ENCODE measurements around the gene KATNAL2. TPM values are rescaled to one million over a fixed set of nuclear protein-coding genes. Genes with fewer than 3 reads are reported as not detected.

The KATNAL2 gene, protein sequence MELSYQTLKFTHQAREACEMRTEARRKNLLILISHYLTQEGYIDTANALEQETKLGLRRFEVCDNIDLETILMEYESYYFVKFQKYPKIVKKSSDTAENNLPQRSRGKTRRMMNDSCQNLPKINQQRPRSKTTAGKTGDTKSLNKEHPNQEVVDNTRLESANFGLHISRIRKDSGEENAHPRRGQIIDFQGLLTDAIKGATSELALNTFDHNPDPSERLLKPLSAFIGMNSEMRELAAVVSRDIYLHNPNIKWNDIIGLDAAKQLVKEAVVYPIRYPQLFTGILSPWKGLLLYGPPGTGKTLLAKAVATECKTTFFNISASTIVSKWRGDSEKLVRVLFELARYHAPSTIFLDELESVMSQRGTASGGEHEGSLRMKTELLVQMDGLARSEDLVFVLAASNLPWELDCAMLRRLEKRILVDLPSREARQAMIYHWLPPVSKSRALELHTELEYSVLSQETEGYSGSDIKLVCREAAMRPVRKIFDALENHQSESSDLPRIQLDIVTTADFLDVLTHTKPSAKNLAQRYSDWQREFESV
- under 1 TPM; 0.38 to 0.92 (median 0.66) TPM for total RNA-seq (2021; fragmentation: NEBNext Ultra II Directional; extraction: Animal tissue kit (Norgen Biotek cat#: 25700))
- long read RNA-seq, partial matches to known transcripts = 0 of 2 reads
- long read RNA-seq, other reads (novel, unspliced or antisense) = 2 of 2 reads

DNA sequence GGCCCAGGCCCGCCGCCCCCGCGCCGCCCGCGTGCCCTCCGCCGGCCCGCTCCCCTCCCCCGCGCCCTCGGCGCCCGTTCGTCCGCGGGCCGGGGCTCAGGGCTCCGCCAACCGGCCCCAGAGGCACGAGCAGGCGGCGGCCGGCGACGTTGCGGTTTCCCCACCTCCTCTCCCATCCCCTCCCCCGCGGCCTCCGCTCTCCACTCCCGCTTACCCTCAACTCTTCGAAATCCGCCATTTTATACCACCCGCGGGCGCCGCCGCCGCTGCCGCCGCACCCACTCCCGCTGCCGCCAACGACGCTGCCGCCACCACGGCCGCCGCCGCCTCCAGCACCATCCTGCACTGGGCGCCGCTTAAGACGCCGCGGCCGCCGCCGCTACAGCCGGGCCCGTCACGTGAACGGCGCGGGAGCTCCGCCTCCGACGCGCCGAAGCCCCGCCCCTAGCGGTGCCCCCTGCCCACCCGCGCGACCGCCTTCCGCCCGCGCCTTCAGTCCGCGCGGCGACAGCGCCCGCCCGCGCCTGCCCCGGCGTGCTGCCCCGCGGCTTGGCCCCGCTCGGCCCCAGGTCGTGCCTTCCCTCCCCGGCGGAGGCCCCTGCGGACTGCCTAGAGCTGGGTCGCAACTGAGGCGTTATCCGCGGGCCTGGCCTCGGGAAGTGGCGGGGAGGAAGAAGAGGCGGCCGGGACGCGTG, at the start of gene KATNAL2, which contains the start of gene PIAS2:
Gene KATNAL2 (plus strand): TSS at position 495 of the 695 bp plus-strand sequence. CDS start 29,271 bp downstream, outside the sequence.
Gene PIAS2 (minus strand): TSS at position 400 of the 695 bp plus-strand sequence. CDS start 162 bp downstream, at position 238.
- peak within 1 kb of the TSS; percentile 94 for H3K4me3 Mint-ChIP-seq
- peak; percentile 36 for DNase-seq
- H3K36me3 Mint-ChIP-seq (ENCODE audit: low read depth) = no peaks in the 10 kb centered on the region
- TF ChIP-seq, protein P1, sequence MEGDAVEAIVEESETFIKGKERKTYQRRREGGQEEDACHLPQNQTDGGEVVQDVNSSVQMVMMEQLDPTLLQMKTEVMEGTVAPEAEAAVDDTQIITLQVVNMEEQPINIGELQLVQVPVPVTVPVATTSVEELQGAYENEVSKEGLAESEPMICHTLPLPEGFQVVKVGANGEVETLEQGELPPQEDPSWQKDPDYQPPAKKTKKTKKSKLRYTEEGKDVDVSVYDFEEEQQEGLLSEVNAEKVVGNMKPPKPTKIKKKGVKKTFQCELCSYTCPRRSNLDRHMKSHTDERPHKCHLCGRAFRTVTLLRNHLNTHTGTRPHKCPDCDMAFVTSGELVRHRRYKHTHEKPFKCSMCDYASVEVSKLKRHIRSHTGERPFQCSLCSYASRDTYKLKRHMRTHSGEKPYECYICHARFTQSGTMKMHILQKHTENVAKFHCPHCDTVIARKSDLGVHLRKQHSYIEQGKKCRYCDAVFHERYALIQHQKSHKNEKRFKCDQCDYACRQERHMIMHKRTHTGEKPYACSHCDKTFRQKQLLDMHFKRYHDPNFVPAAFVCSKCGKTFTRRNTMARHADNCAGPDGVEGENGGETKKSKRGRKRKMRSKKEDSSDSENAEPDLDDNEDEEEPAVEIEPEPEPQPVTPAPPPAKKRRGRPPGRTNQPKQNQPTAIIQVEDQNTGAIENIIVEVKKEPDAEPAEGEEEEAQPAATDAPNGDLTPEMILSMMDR (IDR thresholded peaks at IDR 0.05) = no peak; the same call in 1 of the 2 replicates
- no peaks in the 10 kb centered on the region for H3K9me3 Mint-ChIP-seq
- peaks cover 36% of the 10 kb centered on the region for H3K4me1 Mint-ChIP-seq (ENCODE audit: low read depth)
- H3K27ac Mint-ChIP-seq = peak within 1 kb of the TSS; percentile 67
- peaks cover 2% of the 10 kb centered on the region; the same call in 1 of the 2 replicates for H3K27me3 Mint-ChIP-seq (ENCODE audit: insufficient read depth)

DNA sequence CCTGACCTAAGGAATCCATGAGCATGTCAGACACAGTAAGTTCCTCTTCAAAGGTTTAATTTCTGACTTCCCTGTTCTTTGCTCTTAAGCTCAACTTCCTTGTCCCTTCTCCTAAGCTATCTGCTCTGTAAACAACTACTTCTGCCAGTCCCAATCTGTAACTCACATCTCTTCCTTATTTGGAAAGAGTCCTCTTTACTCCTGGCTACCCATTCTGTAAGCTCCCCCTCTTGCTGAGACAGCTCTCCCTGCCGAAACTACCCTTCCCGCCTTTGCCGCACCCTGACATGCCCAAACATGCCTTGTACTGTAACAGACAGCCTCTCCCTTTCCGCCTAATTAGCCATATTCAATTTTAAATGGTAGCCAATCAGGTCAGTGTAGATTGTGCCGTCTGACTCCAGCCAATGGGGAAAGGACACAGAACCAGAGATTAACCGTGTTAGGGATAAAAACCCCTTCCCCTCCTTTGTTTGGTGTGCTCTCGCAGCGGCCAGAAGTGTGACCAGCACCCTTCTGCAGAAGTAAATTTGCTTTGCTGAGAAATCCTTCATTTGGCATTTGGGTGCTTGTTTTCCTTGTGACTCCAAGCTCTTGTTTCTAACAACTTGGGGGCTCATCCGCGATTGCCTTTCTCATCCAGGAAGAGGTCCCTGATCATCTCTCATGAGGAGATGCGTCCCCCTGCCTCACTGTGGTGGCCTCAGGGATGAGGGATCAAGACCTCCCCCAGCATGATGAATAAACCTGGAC, 49.1 kb upstream of the KATNAL2 start:
- Mint-ChIP-seq H3K9me3 (peaks cover 21% of the 10 kb centered on the region), H3K4me1 (ENCODE audit: low read depth) (peaks cover 11% of the 10 kb centered on the region), H3K36me3 (ENCODE audit: low read depth) (peaks cover 32% of the 10 kb centered on the region), H3K27me3 (ENCODE audit: insufficient read depth) (no peaks in the 10 kb centered on the region; the same call in 1 of the 2 replicates), H3K27ac (no peak overlapping the region), H3K4me3 (no peak overlapping the region)
- no peak for DNase-seq
- TF ChIP-seq, protein P1 (IDR thresholded peaks at IDR 0.05) = no peak

DNA sequence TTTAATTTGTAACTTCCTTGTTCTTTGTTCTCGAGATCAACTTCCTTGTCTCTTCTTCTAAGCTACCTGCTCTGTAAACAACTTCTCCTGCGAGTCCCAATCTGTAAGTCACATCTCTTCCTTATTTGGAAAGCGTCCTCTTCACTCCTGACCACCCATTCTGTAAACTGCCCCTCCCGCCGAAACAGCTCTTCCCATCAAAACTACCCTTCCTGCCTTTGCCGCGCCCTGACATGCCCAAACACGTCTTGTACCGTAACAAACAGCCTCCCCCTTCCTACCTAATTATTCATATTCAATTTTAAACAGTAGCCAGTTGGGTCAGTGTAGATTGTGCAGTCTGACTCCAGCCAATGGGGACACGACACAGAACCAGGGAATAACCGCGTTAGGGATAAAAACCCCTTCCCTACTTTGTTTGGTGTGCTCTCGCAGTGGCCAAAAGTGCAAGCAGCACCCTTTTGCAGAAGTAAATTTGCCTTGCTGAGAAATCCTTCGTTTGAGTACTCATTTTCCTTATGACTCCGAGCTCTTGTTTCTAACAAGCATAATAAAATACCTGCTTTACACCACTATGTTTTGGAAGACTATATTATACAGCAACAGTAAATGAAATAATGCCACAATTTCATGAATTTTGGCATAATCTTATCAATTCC, 39.9 kb upstream of the KATNAL2 start:
- no peaks in the 10 kb centered on the region for H3K4me1 Mint-ChIP-seq (ENCODE audit: low read depth)
- no peaks in the 10 kb centered on the region for H3K27me3 Mint-ChIP-seq (ENCODE audit: insufficient read depth)
- peaks cover 44% of the 10 kb centered on the region for H3K36me3 Mint-ChIP-seq (ENCODE audit: low read depth)
- peaks cover 30% of the 10 kb centered on the region for H3K9me3 Mint-ChIP-seq
- TF ChIP-seq, protein P1 (IDR thresholded peaks at IDR 0.05) = no peak
- H3K4me3 Mint-ChIP-seq = no peak overlapping the region
- no peak for DNase-seq
- no peak overlapping the region for H3K27ac Mint-ChIP-seq

DNA sequence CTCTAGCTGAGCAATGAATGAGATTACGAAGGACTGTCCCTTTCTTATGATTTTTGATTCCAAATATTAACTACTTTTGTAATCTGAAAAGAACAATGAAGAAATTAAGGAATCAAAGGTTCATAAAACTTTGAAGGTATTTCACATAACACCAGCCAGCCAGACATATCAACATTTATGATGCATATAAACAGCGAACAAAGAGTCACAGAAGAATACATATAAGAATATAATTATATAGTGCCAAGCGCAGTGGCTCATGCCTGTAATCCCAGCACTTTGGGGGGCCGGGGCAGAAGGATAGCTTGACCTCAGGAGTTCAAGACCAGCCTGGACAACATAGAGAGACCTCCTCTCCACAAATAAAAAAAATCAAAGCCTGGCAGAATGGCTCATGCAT, 34.2 kb upstream of the KATNAL2 start:
- no peaks in the 10 kb centered on the region for H3K27me3 Mint-ChIP-seq (ENCODE audit: insufficient read depth)
- peaks cover 17% of the 10 kb centered on the region for H3K36me3 Mint-ChIP-seq (ENCODE audit: low read depth)
- no peak for DNase-seq
- H3K4me3 Mint-ChIP-seq = no peak overlapping the region
- H3K9me3 Mint-ChIP-seq = peaks cover 2% of the 10 kb centered on the region
- H3K27ac Mint-ChIP-seq = no peak overlapping the region
- TF ChIP-seq, protein P1 (IDR thresholded peaks at IDR 0.05) = no peak
- H3K4me1 Mint-ChIP-seq (ENCODE audit: low read depth) = no peaks in the 10 kb centered on the region
